GM12864 (cell line): ENCODE data around the gene SLC15A1.

Experiments
- DNase-seq: peaks from one replicate; pipeline ENCODE4 v3.0.0-alpha.2; 2011; ENCODE audit warnings: low read depth
- H3K4me3 ChIP-seq: 2 replicates; pipeline ENCODE4 v1.5.1; 2011; ENCODE audit warnings: mild to moderate bottlenecking, low read depth, low read length, control low read depth
- CTCF ChIP-seq: IDR thresholded peaks from 2 replicates; pipeline ENCODE4 v1.5.1; 2011; ENCODE audit warnings: low read depth, mild to moderate bottlenecking, moderate library complexity, low read length, control low read depth, inconsistent platforms; ENCODE audit errors: missing control alignments

The SLC15A1 gene

GRCh38 chr13:98693756-98694155 lies 58.7 kb downstream of the SLC15A1 start:
- DNase-seq: no peak
- no peak overlapping the region for H3K4me3 ChIP-seq
- no peak for TF ChIP-seq CTCF

- no peak for DNase-seq
- no peak for TF ChIP-seq CTCF
- no peak overlapping the region for H3K4me3 ChIP-seq
Measured at GRCh38 chr13:98691360-98691759, 61.1 kb downstream of the SLC15A1 start.

- H3K4me3 ChIP-seq: no peak overlapping the region
- TF ChIP-seq CTCF: no peak
- no peak for DNase-seq
Measured at GRCh38 chr13:98690348-98691022, 62.0 kb downstream of the SLC15A1 start.

- no peak for DNase-seq
- no peak for TF ChIP-seq CTCF
- no peak overlapping the region for H3K4me3 ChIP-seq
Measured at GRCh38 chr13:98689347-98689968, 63.0 kb downstream of the SLC15A1 start.

GRCh38 chr13:98688373-98688772 lies 64.1 kb downstream of the SLC15A1 start:
- DNase-seq: no peak
- H3K4me3 ChIP-seq: no peak overlapping the region
- TF ChIP-seq CTCF: no peak

GRCh38 chr13:98687319-98687718 lies 65.2 kb downstream of the SLC15A1 start:
- no peak for TF ChIP-seq CTCF
- no peak overlapping the region for H3K4me3 ChIP-seq
- DNase-seq: no peak

GRCh38 chr13:98686270-98686669 lies 66.2 kb downstream of the SLC15A1 start:
- DNase-seq: no peak
- no peak for TF ChIP-seq CTCF
- H3K4me3 ChIP-seq: no peak overlapping the region
